D721Med (cell line): ENCODE data around the gene C19orf33.

Experiments
- DNase-seq: peaks from one replicate; pipeline ENCODE4 v3.0.0; 2011; ENCODE audit warnings: low spot score; ENCODE audit not compliant: insufficient read length
- FAIRE-seq: peaks from 2 replicates; lab custom pipeline; 2011; peaks lifted over from hg19 to GRCh38; lab: Jason Lieb, UNC
- TF ChIP-seq, protein P1 (sequence below): IDR thresholded peaks from 2 replicates; pipeline ENCODE4 v1.5.1; 2012; ENCODE audit warnings: mild to moderate bottlenecking, control low read depth; ENCODE audit not compliant: insufficient read depth; ENCODE audit errors: missing control alignments

C19orf33 gene

GRCh38 chr19:38273499-38273898 lies 30.6 kb upstream of the C19orf33 start:
- TF ChIP-seq, protein P1, sequence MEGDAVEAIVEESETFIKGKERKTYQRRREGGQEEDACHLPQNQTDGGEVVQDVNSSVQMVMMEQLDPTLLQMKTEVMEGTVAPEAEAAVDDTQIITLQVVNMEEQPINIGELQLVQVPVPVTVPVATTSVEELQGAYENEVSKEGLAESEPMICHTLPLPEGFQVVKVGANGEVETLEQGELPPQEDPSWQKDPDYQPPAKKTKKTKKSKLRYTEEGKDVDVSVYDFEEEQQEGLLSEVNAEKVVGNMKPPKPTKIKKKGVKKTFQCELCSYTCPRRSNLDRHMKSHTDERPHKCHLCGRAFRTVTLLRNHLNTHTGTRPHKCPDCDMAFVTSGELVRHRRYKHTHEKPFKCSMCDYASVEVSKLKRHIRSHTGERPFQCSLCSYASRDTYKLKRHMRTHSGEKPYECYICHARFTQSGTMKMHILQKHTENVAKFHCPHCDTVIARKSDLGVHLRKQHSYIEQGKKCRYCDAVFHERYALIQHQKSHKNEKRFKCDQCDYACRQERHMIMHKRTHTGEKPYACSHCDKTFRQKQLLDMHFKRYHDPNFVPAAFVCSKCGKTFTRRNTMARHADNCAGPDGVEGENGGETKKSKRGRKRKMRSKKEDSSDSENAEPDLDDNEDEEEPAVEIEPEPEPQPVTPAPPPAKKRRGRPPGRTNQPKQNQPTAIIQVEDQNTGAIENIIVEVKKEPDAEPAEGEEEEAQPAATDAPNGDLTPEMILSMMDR, result no peak
- FAIRE-seq, result no peak
- DNase-seq, result no peak

GRCh38 chr19:38274739-38275138 lies 29.3 kb upstream of the C19orf33 start:
- FAIRE-seq (no peak), DNase-seq (no peak)
- TF ChIP-seq, protein P1, result no peak

DNA sequence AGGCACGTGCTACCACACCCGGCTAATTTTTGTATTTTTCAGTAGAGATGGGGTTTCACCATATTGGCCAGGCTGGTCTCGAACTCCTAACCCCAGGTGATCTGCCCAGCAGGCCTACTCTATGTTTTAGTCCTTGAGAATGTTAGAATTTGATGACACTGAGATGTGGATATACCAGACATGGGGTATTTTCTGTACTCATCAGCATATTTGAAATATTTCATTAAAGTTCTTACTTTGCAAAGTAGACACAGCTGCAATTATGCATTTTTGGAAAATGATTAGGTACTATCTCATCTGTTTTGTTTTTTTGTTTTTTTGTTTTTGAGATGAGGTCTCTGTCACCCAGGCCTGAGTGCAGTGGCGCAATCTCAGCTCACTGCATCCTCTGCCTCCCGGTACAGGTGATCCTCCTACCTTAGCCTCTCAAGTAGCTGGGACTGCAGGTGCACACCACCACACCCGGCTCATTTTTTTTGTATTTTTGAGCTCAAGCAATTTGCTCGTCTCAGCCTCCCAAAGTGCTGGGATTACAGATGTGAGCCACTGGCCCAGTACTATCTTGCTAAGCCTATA lies 27.0 kb upstream of the C19orf33 start:
- FAIRE-seq (no peak), DNase-seq (no peak)
- TF ChIP-seq, protein P1, result no peak

GRCh38 chr19:38277549-38277948 lies 26.5 kb upstream of the C19orf33 start:
- no peak for DNase-seq
- TF ChIP-seq, protein P1, result no peak
- no peak for FAIRE-seq

DNA sequence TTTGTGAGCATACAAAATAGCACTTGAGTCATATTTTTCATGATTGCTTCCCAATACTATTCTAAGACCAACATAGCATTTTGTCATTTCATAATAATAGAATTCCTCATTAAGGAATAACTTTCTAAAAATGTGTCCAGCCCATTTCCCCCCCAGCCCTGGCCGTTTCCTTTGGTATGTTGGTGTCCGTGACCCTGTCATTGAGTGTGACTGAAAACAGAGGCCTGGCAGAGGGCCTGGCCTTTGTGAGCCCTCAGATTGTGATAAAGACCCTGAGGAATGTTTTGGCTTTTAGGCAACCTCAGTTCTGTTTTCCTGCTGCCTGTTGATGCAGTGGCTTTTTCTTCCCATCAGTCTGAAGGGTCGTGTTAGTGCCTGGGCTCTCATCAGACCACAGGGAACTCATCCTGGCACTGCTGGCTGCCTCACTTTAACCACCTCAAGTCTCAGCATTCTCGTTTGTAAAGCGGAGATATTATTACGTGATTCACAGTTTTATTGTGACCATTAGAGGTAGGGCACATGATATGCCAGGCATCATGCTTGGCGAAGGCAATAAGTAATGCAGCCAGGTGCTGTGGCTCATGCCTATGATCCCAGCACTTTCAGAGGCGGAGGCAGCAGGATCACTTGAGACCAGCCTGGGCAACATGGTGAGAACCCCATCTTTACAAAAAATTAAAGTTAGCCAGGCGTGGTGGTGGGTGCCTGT lies 25.9 kb upstream of the C19orf33 start:
- DNase-seq, result no peak
- TF ChIP-seq, protein P1, result no peak
- FAIRE-seq, result no peak

DNA sequence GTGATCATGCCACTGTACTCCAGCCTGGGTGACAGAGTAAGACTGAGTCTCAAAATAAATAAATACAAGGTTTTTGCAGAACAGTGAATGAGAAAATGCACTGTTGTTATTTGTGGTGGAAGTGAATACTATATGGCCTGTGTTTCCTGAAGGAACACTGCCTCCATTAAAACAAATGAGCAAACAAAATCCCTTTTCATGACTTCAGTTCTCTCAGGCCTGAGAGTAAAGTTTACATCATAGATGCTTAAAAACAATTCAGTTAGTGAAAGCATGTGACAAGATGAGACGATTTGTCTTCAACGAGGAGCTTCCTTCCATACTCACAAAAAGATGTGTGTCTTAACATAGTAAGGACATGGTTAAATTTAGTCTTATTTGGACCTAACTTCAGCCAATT lies 25.3 kb upstream of the C19orf33 start:
- no peak for FAIRE-seq
- no peak for DNase-seq
- TF ChIP-seq, protein P1, result no peak
